Adrenal gland (tissue), 5 donors: ENCODE results near the gene DBX2.

ENCODE experiments used
- POLR2A ChIP-seq, 2 donors: fragments of 450-650 bp; IDR thresholded peaks; one replicate each; pipeline ENCODE4 v1.6.1; 2017; ENCODE audit warnings: antibody characterized with exemption in 2 of 2, mild to moderate bottlenecking in 2 of 2, moderate library complexity in 1 of 2
- TF ChIP-seq, protein P1 (sequence below), 6 experiments: fragments of 450-650 bp in 4 of 6; fragments of 200-600 bp in 2 of 6; sonication (generic) in 1 of 6; IDR thresholded peaks; 1 replicate in 5 of 6; 2 replicates in 1 of 6; pipeline versions ENCODE4 v1.5.1 to v1.8.0; 2016 to 2021; ENCODE audit warnings: antibody characterized with exemption in 6 of 6, mild to moderate bottlenecking in 2 of 6, moderate library complexity in 1 of 6
- donor health status: DM: no; HTN: no; CAD: no.

DNA sequence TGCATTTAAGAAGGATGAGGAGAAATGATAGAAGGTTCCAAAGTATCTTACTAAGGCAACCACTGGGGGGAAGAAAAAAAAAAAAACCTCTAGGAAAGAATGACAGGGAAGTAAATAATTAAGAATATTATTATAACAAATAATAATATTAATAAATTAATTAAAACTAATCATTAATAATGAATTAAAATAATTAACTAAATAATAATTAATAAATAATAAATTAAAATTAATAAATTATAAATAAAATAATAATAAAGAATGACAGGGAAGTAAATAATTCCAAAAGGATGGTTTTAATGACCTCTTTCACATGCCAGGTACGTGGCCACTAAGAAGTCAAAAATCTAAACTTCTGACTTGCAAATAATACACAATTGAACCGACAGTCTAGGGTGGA, 9.9 kb downstream of the DBX2 start:
- TF ChIP-seq, protein P1, sequence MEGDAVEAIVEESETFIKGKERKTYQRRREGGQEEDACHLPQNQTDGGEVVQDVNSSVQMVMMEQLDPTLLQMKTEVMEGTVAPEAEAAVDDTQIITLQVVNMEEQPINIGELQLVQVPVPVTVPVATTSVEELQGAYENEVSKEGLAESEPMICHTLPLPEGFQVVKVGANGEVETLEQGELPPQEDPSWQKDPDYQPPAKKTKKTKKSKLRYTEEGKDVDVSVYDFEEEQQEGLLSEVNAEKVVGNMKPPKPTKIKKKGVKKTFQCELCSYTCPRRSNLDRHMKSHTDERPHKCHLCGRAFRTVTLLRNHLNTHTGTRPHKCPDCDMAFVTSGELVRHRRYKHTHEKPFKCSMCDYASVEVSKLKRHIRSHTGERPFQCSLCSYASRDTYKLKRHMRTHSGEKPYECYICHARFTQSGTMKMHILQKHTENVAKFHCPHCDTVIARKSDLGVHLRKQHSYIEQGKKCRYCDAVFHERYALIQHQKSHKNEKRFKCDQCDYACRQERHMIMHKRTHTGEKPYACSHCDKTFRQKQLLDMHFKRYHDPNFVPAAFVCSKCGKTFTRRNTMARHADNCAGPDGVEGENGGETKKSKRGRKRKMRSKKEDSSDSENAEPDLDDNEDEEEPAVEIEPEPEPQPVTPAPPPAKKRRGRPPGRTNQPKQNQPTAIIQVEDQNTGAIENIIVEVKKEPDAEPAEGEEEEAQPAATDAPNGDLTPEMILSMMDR (IDR thresholded peaks at IDR 0.05): no peak
- no peak for TF ChIP-seq POLR2A (IDR thresholded peaks at IDR 0.05)
